ENCODE results near the gene CNOT10. TPM values are rescaled to one million over a fixed set of nuclear protein-coding genes. Genes with fewer than 3 reads are reported as not detected.

The CNOT10 gene
- 19.8 and 31.7 TPM in 2 replicates for total RNA-seq

GRCh38 chr3:32684800-32685542 is at the start of gene CNOT10:
TSS of gene CNOT10 (plus strand) at chr3:32685188. CDS start at chr3:32685461, 273 bp downstream.

GRCh38 chr3:32817558-32818228 is 132.7 kb downstream of the CNOT10 start, which contains the start of gene TRIM71:
TSS of gene TRIM71 (plus strand) at chr3:32817997. CDS start at chr3:32818081, 84 bp downstream.

Other genes starting within 250 kb of the CNOT10 start
- gene CMTM6, start 182.3 kb upstream of the CNOT10 start, total RNA-seq = 64.3 and 85.8 TPM in 2 replicates
- 31.2 and 40.3 TPM in 2 replicates for gene DYNC1LI1, start 114.3 kb upstream of the CNOT10 start, total RNA-seq
- under 0.01 TPM in 1 of 2 replicates, not detected in the other for gene TRIM71, start 132.8 kb downstream of the CNOT10 start, total RNA-seq